ENCODE results near the gene KRABD2.

DNA sequence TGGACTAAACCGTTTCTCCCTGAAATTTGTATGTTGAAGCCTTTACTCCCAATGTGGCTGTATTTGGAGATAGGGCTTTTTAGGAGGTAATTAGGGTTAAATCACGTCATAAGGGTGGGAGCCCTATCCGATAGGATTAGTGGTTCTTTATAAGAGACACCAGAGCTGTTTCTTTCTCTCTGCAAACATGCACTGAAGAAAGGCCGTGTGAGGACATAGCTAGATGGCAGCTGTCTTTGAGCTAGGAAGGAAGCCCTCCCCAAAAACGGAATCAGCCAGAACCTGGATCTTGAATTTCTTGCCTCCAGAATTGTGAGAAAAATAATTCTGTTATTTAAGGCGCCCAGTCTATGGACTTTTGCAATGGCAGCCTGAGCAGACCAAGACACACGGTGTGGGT is 22.8 kb downstream of the KRABD2 start:
- no peak for TF ChIP-seq POLR2A (IDR thresholded peaks at IDR 0.05; ENCODE audit: borderline replicate concordance, extremely low read depth, insufficient read depth, insufficient read length)
- no peak for TF ChIP-seq EZH2 (IDR thresholded peaks at IDR 0.05)
- TF ChIP-seq, protein P1, sequence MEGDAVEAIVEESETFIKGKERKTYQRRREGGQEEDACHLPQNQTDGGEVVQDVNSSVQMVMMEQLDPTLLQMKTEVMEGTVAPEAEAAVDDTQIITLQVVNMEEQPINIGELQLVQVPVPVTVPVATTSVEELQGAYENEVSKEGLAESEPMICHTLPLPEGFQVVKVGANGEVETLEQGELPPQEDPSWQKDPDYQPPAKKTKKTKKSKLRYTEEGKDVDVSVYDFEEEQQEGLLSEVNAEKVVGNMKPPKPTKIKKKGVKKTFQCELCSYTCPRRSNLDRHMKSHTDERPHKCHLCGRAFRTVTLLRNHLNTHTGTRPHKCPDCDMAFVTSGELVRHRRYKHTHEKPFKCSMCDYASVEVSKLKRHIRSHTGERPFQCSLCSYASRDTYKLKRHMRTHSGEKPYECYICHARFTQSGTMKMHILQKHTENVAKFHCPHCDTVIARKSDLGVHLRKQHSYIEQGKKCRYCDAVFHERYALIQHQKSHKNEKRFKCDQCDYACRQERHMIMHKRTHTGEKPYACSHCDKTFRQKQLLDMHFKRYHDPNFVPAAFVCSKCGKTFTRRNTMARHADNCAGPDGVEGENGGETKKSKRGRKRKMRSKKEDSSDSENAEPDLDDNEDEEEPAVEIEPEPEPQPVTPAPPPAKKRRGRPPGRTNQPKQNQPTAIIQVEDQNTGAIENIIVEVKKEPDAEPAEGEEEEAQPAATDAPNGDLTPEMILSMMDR (IDR thresholded peaks at IDR 0.05 in 2 of 3, conservative IDR thresholded peaks at IDR 0.05 in 1 of 3; ENCODE audit: borderline replicate concordance in 1 of 3, insufficient read depth in 1 of 3, low read depth in 2 of 3, low read length in 2 of 3) = no peak
- no peak for TF ChIP-seq POLR2AphosphoS5 (IDR thresholded peaks at IDR 0.05; ENCODE audit: low read depth, low read length)
- TF ChIP-seq MAX (IDR thresholded peaks at IDR 0.05) = no peak
- TF ChIP-seq CEBPB (IDR thresholded peaks at IDR 0.05; ENCODE audit: low read depth) = no peak
- no peak for TF ChIP-seq SIN3A (IDR thresholded peaks at IDR 0.05; ENCODE audit: low read depth)
